Measurements from ENCODE around the gene TSPAN10.

GRCh38 chr17:81656118-81656743 is 19.2 kb downstream of the TSPAN10 start, which contains the start of gene PDE6G:
- TF ChIP-seq POLR2A (IDR thresholded peaks at IDR 0.05), result no peak
- no peak for TF ChIP-seq CTCF (IDR thresholded peaks at IDR 0.05)
